Naive thymus-derived CD8-positive, alpha-beta T cell (primary cell): ENCODE results near the gene ADCK2. TPM values are rescaled to one million over a fixed set of nuclear protein-coding genes. Genes with fewer than 3 reads are reported as not detected.
"Not testable (repeated sequence)": the region's sequence is repeated elsewhere in the genome, so short reads cannot be mapped to it uniquely, and the experiment has no call there.

Source experiments
- ATAC-seq, 2 donors: fragments of 150-1000 bp; cut with Tn5 transposase in 1 of 2; sonication (Bioruptor Pico), chemical (Tn5 transposase) in 1 of 2; 1 replicate in 1 of 2; 2 replicates in 1 of 2; pipeline ENCODE4 v1.10.0; 2021; ENCODE audit warnings: mild to moderate bottlenecking in 2 of 2, moderate library complexity in 2 of 2
- POLR2A ChIA-PET: fragments of 350-600 bp; sonication (Branson Sonifier 250); formaldehyde crosslinking; loops from one replicate; lab custom pipeline; 2021; ENCODE audit warnings: antibody characterized with exemption; lab: Charles Lee
- DNase-seq, 10 donors: peaks; one replicate each; pipeline versions ENCODE4 v3.0.0 to v3.0.0-alpha.2; 2020 to 2022
- H3K27ac Mint-ChIP-seq, 10 donors: one replicate each; pipeline ENCODE4 v1.8.0; 2020 to 2022; ENCODE audit warnings: mild to moderate bottlenecking in 10 of 10, mixed read lengths in 10 of 10, moderate library complexity in 4 of 10, inconsistent platforms in 1 of 10
- H3K27me3 Mint-ChIP-seq, 5 donors: one replicate each; pipeline ENCODE4 v1.8.0; 2021 to 2022; ENCODE audit warnings: mixed read lengths in 5 of 5
- H3K36me3 Mint-ChIP-seq, 3 donors: one replicate each; pipeline ENCODE4 v1.8.0; 2020 to 2022; ENCODE audit warnings: mixed read lengths in 3 of 3, mild to moderate bottlenecking in 2 of 3, inconsistent platforms in 1 of 3
- H3K4me1 Mint-ChIP-seq, 4 donors: one replicate each; pipeline ENCODE4 v1.8.0; 2021 to 2022; ENCODE audit warnings: mixed read lengths in 4 of 4
- H3K4me3 Mint-ChIP-seq, 10 donors: one replicate each; pipeline ENCODE4 v1.8.0; 2020 to 2022; ENCODE audit warnings: mild to moderate bottlenecking in 10 of 10, mixed read lengths in 10 of 10, moderate library complexity in 6 of 10, inconsistent platforms in 1 of 10
- H3K9me3 Mint-ChIP-seq, 9 donors: one replicate each; pipeline ENCODE4 v1.8.0; 2020 to 2022; ENCODE audit warnings: mixed read lengths in 9 of 9, mild to moderate bottlenecking in 3 of 9, inconsistent platforms in 1 of 9, moderate library complexity in 1 of 9
- polyA plus RNA-seq, 3 donors: library from polyadenylated mRNA; unstranded; fragments of 300-500 nt; fragmentation: Illumina TruSeq; gene quantifications; one replicate each; pipeline ENCODE4 v1.2.3, GENCODE V29; 2021
- total RNA-seq, 8 experiments: library from RNA in 2 of 8; stranded (reverse) in 2 of 8; gene quantifications; one replicate each; pipeline ENCODE4 v1.2.3 and lab custom pipeline; 2021 to 2026

The ADCK2 gene
- total and polyA plus RNA-seq, 5 experiments from 2014 or later, result 16.4 to 28.5 (median 25.2) TPM

GRCh38 chr7:140650367-140650766, 22.4 kb upstream of the ADCK2 start:
- Mint-ChIP-seq H3K27me3 (peaks cover 0 to 10% (median 5%) of the 10 kb centered on the region in 5 donors), H3K27ac (peak overlapping the region in 1 of 10 donors; percentile 57)

GRCh38 chr7:140653319-140654108, 19.2 kb upstream of the ADCK2 start:
- Mint-ChIP-seq H3K36me3 (no peaks in the 10 kb centered on the region), H3K4me1 (peaks cover 22 to 25% (median 23%) of the 10 kb centered on the region in 4 donors), H3K27me3 (peaks cover 0 to 16% (median 8%) of the 10 kb centered on the region in 5 donors), H3K27ac (no peak overlapping the region), H3K9me3 (no peaks in the 10 kb centered on the region), H3K4me3 (no peak overlapping the region)
- DNase-seq (peak in 5 of 10 donors; percentile 7 to 51 (median 47)), ATAC-seq (peak in 1 of 2 donors; percentile 56)
- POLR2A ChIA-PET, result interaction anchor here (0.6 to 1.4 kb wide), 2 partner anchors 20 to 179 kb away, joined by 3 read pairs; partner anchors contain the start of gene ADCK2

More at GRCh38 chr7:140650367-140650766, 22.4 kb upstream of the ADCK2 start:
- peaks cover 13 to 17% (median 16%) of the 10 kb centered on the region in 4 donors for H3K4me1 Mint-ChIP-seq
- DNase-seq (no peak), ATAC-seq (no peak)
- peak overlapping the region in 1 of 10 donors; percentile 7 for H3K4me3 Mint-ChIP-seq
- no peaks in the 10 kb centered on the region for H3K9me3 Mint-ChIP-seq
- H3K36me3 Mint-ChIP-seq, result no peaks in the 10 kb centered on the region
- POLR2A ChIA-PET, result no interaction called here

DNA sequence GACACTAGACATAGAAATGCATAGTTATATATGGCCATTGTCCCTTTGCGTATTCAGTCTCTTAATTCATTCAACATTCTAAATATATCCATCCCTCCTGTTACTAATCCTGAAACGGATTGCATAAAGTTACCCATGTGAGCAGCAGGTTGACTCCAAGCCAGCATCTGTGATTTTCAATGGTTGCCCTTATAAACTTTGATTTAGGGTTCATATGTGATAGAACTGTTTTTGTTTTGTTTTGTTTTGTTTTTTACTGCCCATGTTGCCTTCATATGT, 18.7 kb upstream of the ADCK2 start:
- Mint-ChIP-seq H3K4me3 (no peak overlapping the region), H3K36me3 (no peaks in the 10 kb centered on the region), H3K27me3 (peaks cover 0 to 16% (median 8%) of the 10 kb centered on the region in 5 donors), H3K4me1 (peaks cover 22 to 25% (median 23%) of the 10 kb centered on the region in 4 donors), H3K9me3 (no peaks in the 10 kb centered on the region), H3K27ac (no peak overlapping the region)
- no peak for ATAC-seq
- DNase-seq, result no peak
- POLR2A ChIA-PET, result interaction anchor here (0.6 to 1.4 kb wide), 2 partner anchors 19 to 180 kb away, joined by 3 read pairs; partner anchors contain the start of gene ADCK2

- no peaks in the 10 kb centered on the region for H3K9me3 Mint-ChIP-seq
- H3K27ac Mint-ChIP-seq, result peak overlapping the region in 1 of 10 donors; percentile 90
- H3K36me3 Mint-ChIP-seq, result no peaks in the 10 kb centered on the region
- ATAC-seq (no peak), DNase-seq (no peak)
- POLR2A ChIA-PET, result no interaction called here
- H3K4me3 Mint-ChIP-seq, result peak overlapping the region in 1 of 10 donors; percentile 22
- peaks cover 22 to 25% (median 23%) of the 10 kb centered on the region in 4 donors for H3K4me1 Mint-ChIP-seq
- H3K27me3 Mint-ChIP-seq, result peaks cover 0 to 16% (median 7%) of the 10 kb centered on the region in 5 donors
These were observed 18.1 kb upstream of the ADCK2 start for GRCh38 chr7:140654661-140655060.

GRCh38 chr7:140655511-140656408, 17.0 kb upstream of the ADCK2 start:
- DNase-seq (peak in 1 of 10 donors; percentile 50), ATAC-seq (no peak)
- H3K36me3 Mint-ChIP-seq, result no peaks in the 10 kb centered on the region
- H3K4me1 Mint-ChIP-seq, result peaks cover 22 to 25% (median 23%) of the 10 kb centered on the region in 4 donors
- no peaks in the 10 kb centered on the region for H3K9me3 Mint-ChIP-seq
- peak overlapping the region; percentile 78 to 92 (median 90) for H3K4me3 Mint-ChIP-seq
- H3K27me3 Mint-ChIP-seq, result peaks cover 0 to 16% (median 4%) of the 10 kb centered on the region in 5 donors
- H3K27ac Mint-ChIP-seq, result peak overlapping the region; percentile 90 to 97 (median 94)
- POLR2A ChIA-PET, result interaction anchor here (0.8 to 0.9 kb wide), 2 partner anchors 15 to 40 kb away, joined by 3 to 4 read pairs; partner anchors contain the start of gene DENND2A

DNA sequence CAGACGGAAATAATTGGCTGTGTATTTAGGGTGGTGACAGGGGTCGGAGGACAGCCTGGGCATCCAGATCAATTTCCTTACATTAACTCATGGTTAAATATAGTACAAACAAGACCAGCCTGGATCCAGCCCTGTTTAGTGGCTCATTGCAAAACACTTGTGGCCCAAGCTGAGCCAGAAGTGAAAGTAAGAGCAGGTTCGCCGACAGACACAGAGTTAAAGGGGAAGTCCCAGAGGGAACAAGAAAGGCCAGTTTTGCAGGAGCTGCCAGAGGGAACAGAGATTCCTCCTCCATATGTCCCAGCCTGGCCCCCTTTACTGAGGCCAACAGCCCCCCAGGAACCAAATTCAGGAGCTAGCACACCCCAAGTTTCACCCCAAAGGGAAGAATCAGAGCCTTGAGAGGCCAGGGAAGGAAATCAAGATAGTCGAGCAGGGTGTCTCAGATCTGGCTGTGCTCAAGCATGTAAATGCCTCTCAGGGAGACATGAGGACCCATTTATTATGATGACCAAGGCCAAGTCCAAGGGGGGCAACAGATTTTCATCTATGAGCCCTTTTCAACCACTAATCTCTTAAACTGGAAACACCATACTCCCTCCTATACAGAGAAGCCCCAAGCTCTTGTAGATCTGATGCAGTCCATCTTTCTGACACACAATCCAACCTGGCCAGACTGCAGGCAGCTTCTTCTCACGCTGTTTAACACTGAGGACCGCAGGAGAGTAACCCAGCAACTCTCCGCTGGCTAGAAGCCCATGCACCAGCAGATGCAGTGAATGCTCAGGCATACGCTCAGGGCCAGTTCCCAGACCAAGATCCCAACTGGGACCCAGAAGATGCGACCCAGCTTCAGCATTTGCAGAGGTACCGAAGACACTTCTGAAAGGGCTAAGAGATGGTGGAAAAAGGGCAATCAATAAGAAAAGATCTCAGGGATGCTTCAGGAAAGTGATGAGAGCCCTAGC, 15.9 kb upstream of the ADCK2 start:
- POLR2A ChIA-PET, result interaction anchor here (0.9 kb wide), 2 partner anchors 16 to 39 kb away, joined by 3 read pairs; partner anchors contain the start of gene ADCK2
- peaks cover 0 to 16% (median 4%) of the 10 kb centered on the region in 5 donors for H3K27me3 Mint-ChIP-seq

DNA sequence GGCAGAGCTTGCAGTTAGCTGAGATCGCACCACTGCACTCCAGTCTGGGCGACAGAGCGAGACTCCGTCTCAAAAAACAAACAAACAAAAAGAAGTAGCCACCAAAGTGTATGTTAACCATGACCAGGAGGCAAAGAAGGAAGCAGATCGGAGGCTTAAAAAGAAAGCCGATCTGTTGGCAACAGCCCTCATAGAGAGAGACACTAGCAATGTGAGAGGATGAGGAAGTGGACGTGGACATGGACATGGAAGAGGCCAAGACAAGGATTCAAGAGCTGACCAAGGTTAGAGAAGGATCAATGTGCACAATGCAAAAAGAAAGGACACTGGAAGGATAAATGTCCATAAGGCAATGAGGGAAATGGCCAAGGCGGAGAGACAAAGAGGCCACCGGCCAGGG, 14.9 kb upstream of the ADCK2 start:
- no peak for ATAC-seq
- no peak for DNase-seq
- Mint-ChIP-seq H3K27ac (peak overlapping the region in 1 of 10 donors; percentile 7), H3K4me3 (peak overlapping the region in 1 of 10 donors; percentile 24), H3K9me3 (no peaks in the 10 kb centered on the region), H3K27me3 (peaks cover 0 to 16% (median 4%) of the 10 kb centered on the region in 5 donors), H3K4me1 (peaks cover 22 to 25% (median 23%) of the 10 kb centered on the region in 4 donors), H3K36me3 (no peaks in the 10 kb centered on the region)
- POLR2A ChIA-PET, result no interaction called here

More for the DNA sequence above, 15.9 kb upstream of the ADCK2 start:
- Mint-ChIP-seq H3K36me3 (no peaks in the 10 kb centered on the region), H3K27ac (peak overlapping the region; percentile 90 to 97 (median 94)), H3K4me3 (peak overlapping the region; percentile 78 to 92 (median 90)), H3K4me1 (peaks cover 22 to 25% (median 23%) of the 10 kb centered on the region in 4 donors), H3K9me3 (no peaks in the 10 kb centered on the region)
- DNase-seq (peak in 4 of 10 donors; percentile 19 to 50 (median 39)), ATAC-seq (peak; percentile 81 to 93)

DNA sequence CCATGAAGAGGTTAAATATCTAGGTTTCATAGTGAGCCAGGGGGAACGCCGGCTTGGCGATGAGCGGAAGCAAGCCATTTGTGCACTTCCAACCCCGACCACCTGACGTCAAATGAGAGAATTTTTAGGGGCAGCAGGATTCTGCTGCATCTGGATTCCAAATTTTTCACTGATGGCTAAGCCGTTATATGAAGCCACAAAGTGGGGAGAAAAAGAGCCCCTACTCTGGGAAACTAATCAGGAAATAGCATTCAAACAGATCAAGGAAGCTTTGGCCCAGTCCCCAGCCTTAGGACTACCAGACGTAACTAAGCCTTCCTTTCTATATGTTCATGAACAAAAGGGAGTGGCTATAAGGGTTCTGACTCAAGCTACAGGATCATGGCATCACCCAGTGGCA, 12.9 kb upstream of the ADCK2 start:
- Mint-ChIP-seq H3K27me3 (peaks cover 0 to 8% (median 3%) of the 10 kb centered on the region in 5 donors), H3K9me3 (no peaks in the 10 kb centered on the region), H3K27ac (no peak overlapping the region), H3K4me3 (no peak overlapping the region), H3K4me1 (peaks cover 15 to 18% (median 17%) of the 10 kb centered on the region in 4 donors), H3K36me3 (peaks cover 0 to 9% (median 0%) of the 10 kb centered on the region in 3 donors)
- DNase-seq (peak in 1 of 10 donors; percentile 46), ATAC-seq (no peak)
- POLR2A ChIA-PET, result interaction anchor here (0.6 to 1.4 kb wide), 2 partner anchors 13 to 151 kb away, joined by 3 to 7 read pairs; partner anchors contain the start of gene ADCK2

DNA sequence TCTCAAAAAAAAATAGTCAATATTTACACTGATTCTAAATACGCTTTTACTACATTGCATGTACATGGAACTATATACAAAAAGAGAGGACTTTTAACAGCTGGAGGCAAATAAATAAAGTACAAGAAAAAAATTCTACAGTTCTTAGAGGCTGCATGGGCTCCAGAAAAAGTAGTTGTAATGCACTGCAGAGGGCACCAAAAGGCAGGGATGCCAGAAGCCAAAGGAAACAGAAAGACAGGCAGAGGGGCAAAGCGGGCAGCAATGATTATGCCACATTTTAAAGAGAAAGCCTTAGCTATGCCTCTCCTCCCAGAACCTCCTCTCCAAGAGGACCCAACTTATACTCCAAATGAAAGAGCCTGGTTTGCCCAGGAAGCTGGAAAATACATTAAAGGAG, 11.6 kb upstream of the ADCK2 start:
- no peak overlapping the region for H3K27ac Mint-ChIP-seq
- no peak for DNase-seq
- no peak overlapping the region for H3K4me3 Mint-ChIP-seq
- H3K4me1 Mint-ChIP-seq, result peaks cover 8 to 13% (median 12%) of the 10 kb centered on the region in 4 donors
- POLR2A ChIA-PET, result no interaction called here
- H3K9me3 Mint-ChIP-seq, result no peaks in the 10 kb centered on the region
- peaks cover 0 to 9% (median 6%) of the 10 kb centered on the region in 5 donors for H3K27me3 Mint-ChIP-seq
- H3K36me3 Mint-ChIP-seq, result peaks cover 0 to 11% (median 0%) of the 10 kb centered on the region in 3 donors
- ATAC-seq, result no peak

DNA sequence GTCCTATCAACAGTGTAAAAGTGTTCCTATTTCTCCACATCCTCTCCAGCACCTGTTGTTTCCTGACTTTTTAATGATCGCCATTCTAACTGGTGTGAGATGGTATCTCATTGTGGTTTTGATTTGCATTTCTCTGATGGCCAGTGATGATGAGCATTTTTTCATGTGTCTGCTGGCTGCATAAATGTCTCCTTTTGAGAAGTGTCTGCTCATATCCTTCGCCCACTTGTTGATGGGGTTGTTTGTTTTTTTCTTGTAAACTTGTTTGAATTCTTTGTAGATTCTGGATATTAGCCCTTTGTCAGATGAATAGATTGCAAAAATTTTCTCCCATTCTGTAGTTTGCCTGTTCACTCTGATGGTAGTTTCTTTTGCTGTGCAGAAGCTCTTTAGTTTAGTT, 9.8 kb upstream of the ADCK2 start:
- POLR2A ChIA-PET, H3K4me3 Mint-ChIP-seq: not testable (repeated sequence)

DNA sequence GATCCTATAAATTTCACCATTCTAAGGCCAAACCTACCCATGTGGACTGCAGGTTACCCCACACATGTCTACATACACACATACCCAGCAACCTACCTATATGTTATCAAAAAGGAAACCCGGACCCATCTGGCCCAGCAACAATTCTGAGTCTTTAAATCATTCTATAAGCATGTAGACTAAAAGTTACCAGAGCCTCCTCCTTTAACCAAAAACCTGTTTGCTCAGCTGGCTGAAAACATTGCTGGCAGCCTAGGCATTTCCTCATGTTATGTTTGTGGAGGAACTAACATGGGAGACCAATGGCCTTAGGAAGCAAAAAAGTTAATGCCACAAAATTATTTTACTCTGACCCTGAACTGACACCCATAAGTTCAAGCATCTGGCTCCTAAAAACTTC, 5.3 kb upstream of the ADCK2 start:
- DNase-seq, result no peak
- H3K4me1 Mint-ChIP-seq, result peaks cover 0 to 6% (median 4%) of the 10 kb centered on the region in 4 donors
- POLR2A ChIA-PET, result no interaction called here
- H3K9me3 Mint-ChIP-seq, result no peaks in the 10 kb centered on the region
- no peak overlapping the region for H3K27ac Mint-ChIP-seq
- H3K27me3 Mint-ChIP-seq, result peaks cover 0 to 3% (median 2%) of the 10 kb centered on the region in 5 donors
- ATAC-seq, result no peak
- H3K4me3 Mint-ChIP-seq, result no peak overlapping the region
- H3K36me3 Mint-ChIP-seq, result peaks cover 0 to 11% (median 0%) of the 10 kb centered on the region in 3 donors

More for the DNA sequence above, 9.8 kb upstream of the ADCK2 start:
- not testable (repeated sequence) for H3K4me1 Mint-ChIP-seq, H3K27me3 Mint-ChIP-seq, ATAC-seq, H3K9me3 Mint-ChIP-seq, H3K27ac Mint-ChIP-seq, DNase-seq
- peaks cover 0 to 11% (median 0%) of the 10 kb centered on the region in 3 donors for H3K36me3 Mint-ChIP-seq
